Common myeloid progenitor, CD34-positive (primary cell): ENCODE measurements around the gene ECSCR.

Experiments used
- CTCF ChIA-PET: fragments of 350-600 bp; sonication (Branson Sonifier 250); formaldehyde crosslinking; loops from one replicate; lab custom pipeline; 2021; ENCODE audit warnings: antibody characterized with exemption; lab: Charles Lee
- POLR2A ChIA-PET: fragments of 350-600 bp; sonication (Branson Sonifier 250); formaldehyde crosslinking; loops from one replicate; lab custom pipeline; 2021; ENCODE audit warnings: antibody characterized with exemption; lab: Charles Lee
- DNase-seq, 3 donors: peaks; one replicate each; pipeline versions ENCODE4 v3.0.0 to v3.0.0-alpha.2; 2013
- H3K27ac ChIP-seq, 2 experiments: 1 replicate in 1 of 2; 2 replicates in 1 of 2; pipeline ENCODE4 v1.7.0; 2013; ENCODE audit warnings: inconsistent platforms in 2 of 2, low read length in 2 of 2, mild to moderate bottlenecking in 2 of 2, low read depth in 1 of 2, moderate library complexity in 1 of 2; ENCODE audit not compliant: severe bottlenecking in 2 of 2, insufficient read depth in 1 of 2, poor library complexity in 1 of 2
- H3K27me3 ChIP-seq, 5 experiments: replicated peaks in 2 of 5; 1 replicate in 3 of 5; 2 replicates in 2 of 5; pipeline versions ENCODE4 v1.6.1 to v1.7.0; 2013; ENCODE audit warnings: low read length in 4 of 5, mild to moderate bottlenecking in 2 of 5, moderate library complexity in 2 of 5, inconsistent platforms in 1 of 5; ENCODE audit not compliant: insufficient read depth in 5 of 5, control insufficient read depth in 4 of 5
- H3K36me3 ChIP-seq, 4 experiments: 1 replicate in 2 of 4; 2 replicates in 2 of 4; pipeline versions ENCODE4 v1.6.1 to v1.7.0; 2013; ENCODE audit warnings: low read length in 3 of 4, control low read depth in 1 of 4, mild to moderate bottlenecking in 1 of 4; ENCODE audit not compliant: control insufficient read depth in 4 of 4, insufficient read depth in 4 of 4
- H3K4me1 ChIP-seq, 4 experiments: 1 replicate in 3 of 4; 2 replicates in 1 of 4; pipeline versions ENCODE4 v1.6.1 to v1.7.1; 2013; ENCODE audit warnings: low read length in 3 of 4, mild to moderate bottlenecking in 3 of 4, control low read depth in 1 of 4, inconsistent platforms in 1 of 4, moderate library complexity in 1 of 4; ENCODE audit not compliant: control insufficient read depth in 4 of 4, insufficient read depth in 4 of 4; ENCODE audit errors: control extremely low read depth in 1 of 4
- H3K4me3 ChIP-seq, 7 experiments: 1 replicate in 4 of 7; 2 replicates in 3 of 7; pipeline versions ENCODE4 v1.5.1 to v1.7.0; 2013; ENCODE audit warnings: mild to moderate bottlenecking in 7 of 7, low read length in 6 of 7, moderate library complexity in 6 of 7, inconsistent platforms in 2 of 7, low read depth in 2 of 7, control low read depth in 1 of 7; ENCODE audit not compliant: insufficient read depth in 4 of 7, control insufficient read depth in 1 of 7; ENCODE audit errors: extremely low read depth in 1 of 7
- H3K9me3 ChIP-seq, 5 experiments: 1 replicate in 4 of 5; 2 replicates in 1 of 5; pipeline versions ENCODE4 v1.6.1 to v1.7.1; 2013; ENCODE audit warnings: low read length in 4 of 5, mild to moderate bottlenecking in 2 of 5, inconsistent platforms in 1 of 5, low read depth in 1 of 5, moderate library complexity in 1 of 5; ENCODE audit not compliant: control insufficient read depth in 4 of 5, insufficient read depth in 2 of 5; ENCODE audit errors: control extremely low read depth in 1 of 5
- WGBS: methylation state at CpG from one replicate; pipeline ENCODE4 v1.1.5; 2013; ENCODE audit not compliant: insufficient coverage; 5-methylcytosine and 5-hydroxymethylcytosine counted together

The ECSCR gene

GRCh38 chr5:139403787-139404483, 58.6 kb downstream of the ECSCR start, which contains the start of gene SPATA24:
Gene SPATA24 (minus strand): TSS chr5:139404089. CDS start chr5:139404060, 29 bp downstream.
- Histone ChIP-seq H3K9me3 (no peaks in the 10 kb centered on the region), H3K4me3 (peak within 1 kb of the TSS; percentile 39 to 82 (median 71)), H3K36me3 (peaks cover 0 to 3% (median 1%) of the 10 kb centered on the region in 4 experiments), H3K4me1 (peaks cover 15 to 27% (median 21%) of the 10 kb centered on the region in 4 experiments), H3K27ac (peak within 1 kb of the TSS; percentile 56 to 84), H3K27me3 (no peaks in the 10 kb centered on the region)
- DNase-seq, result peak; percentile 98 to 99 (median 99)
- WGBS, result 0% methylated on average over 40 of the region's 41 CpGs
- CTCF ChIA-PET, result interaction anchor here (0.9 to 4.4 kb wide), 12 partner anchors 11 to 160 kb away, joined by 3 to 60 read pairs (median 4); partner anchors contain the start of genes MZB1 and PROB1
- POLR2A ChIA-PET, result no interaction called here

GRCh38 chr5:139403418-139403786, 59.1 kb downstream of the ECSCR start:
- H3K4me1 ChIP-seq, result peaks cover 15 to 27% (median 21%) of the 10 kb centered on the region in 4 experiments
- H3K9me3 ChIP-seq, result no peaks in the 10 kb centered on the region
- H3K27ac ChIP-seq, result peak overlapping the region; percentile 56 to 84
- peak in 2 of 3 donors; percentile 35 to 37 for DNase-seq
- peak overlapping the region; percentile 39 to 82 (median 71) for H3K4me3 ChIP-seq
- H3K27me3 ChIP-seq, result no peaks in the 10 kb centered on the region
- 18% methylated on average over 7 of the region's 7 CpGs for WGBS
- peaks cover 0 to 3% (median 1%) of the 10 kb centered on the region in 4 experiments for H3K36me3 ChIP-seq
- POLR2A ChIA-PET, result interaction anchor here (0.7 kb wide), 1 partner anchor 132 kb away, joined by 3 read pairs; no protein-coding TSS in a partner anchor
- CTCF ChIA-PET, result interaction anchor here (0.7 to 4.4 kb wide), 14 partner anchors 11 to 160 kb away, joined by 3 to 60 read pairs (median 4); partner anchors contain the start of genes MZB1 and PROB1

DNA sequence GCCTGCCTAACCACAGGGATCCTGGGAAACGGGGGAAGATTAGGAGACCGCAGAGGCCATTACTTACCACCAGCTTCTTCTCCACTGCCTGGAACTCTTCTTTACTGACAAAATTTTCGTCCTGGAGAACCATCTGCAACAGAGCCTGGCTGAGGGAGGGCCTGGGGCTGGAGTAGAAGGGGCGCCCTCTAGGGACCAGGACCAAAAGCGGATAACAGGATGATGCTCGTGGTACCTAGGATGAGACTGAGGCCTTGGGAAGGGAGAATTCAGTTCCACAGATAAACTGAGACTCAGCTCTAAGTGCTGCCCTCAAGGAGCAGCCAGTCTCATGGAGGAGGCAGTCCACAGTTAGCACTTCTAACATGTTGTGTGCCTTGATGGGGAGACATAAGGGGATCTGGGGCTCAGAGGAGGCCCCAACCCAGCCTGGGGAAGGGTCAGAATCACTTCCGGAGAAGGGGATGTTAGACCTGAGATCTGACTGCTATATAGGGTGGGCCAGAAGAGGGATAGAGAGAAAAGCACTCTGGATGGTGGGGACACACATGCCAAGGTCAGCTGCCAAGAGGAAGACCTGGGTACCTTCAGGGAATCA, 59.9 kb downstream of the ECSCR start:
- DNase-seq, result peak in 2 of 3 donors; percentile 50 to 54
- H3K9me3 ChIP-seq, result no peaks in the 10 kb centered on the region
- ChIA-PET POLR2A (interaction anchor here (0.7 to 1.2 kb wide), 3 partner anchors 10 to 131 kb away, joined by 3 read pairs; partner anchors contain the start of gene PAIP2), CTCF (interaction anchor here (0.7 to 4.4 kb wide), 19 partner anchors 8 to 161 kb away, joined by 3 to 60 read pairs (median 4); partner anchors contain the start of genes MZB1 and PROB1)
- WGBS, result 47% methylated on average over 4 of the region's 7 CpGs
- H3K27ac ChIP-seq, result no peak overlapping the region
- peaks cover 11 to 24% (median 19%) of the 10 kb centered on the region in 4 experiments for H3K4me1 ChIP-seq
- H3K27me3 ChIP-seq, result no peaks in the 10 kb centered on the region
- H3K36me3 ChIP-seq, result peaks cover 0 to 3% (median 1%) of the 10 kb centered on the region in 4 experiments
- peak overlapping the region in 1 of 7 experiments; percentile 81 for H3K4me3 ChIP-seq

DNA sequence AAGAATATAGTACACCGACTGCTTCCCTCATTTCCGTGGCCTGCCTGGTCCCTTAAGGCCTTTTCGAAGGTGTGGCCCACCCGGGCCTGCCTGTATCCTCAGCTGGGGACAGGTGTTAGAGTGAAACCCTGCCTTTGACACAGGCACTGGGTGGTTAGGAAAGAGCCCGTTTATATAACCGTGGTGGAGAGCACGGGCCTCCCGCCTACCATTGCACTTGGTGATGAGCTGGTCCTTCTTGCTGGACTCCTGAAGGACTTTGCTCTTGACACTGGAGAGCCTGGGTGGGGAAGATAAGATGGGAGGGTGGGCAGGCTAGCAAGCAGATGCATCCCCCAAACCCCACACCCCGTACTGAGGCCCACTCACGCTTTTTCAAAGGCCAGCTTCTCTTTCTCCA, 61.0 kb downstream of the ECSCR start:
- no peaks in the 10 kb centered on the region for H3K9me3 ChIP-seq
- 89% methylated on average over 8 of the region's 10 CpGs for WGBS
- peaks cover 10 to 21% (median 17%) of the 10 kb centered on the region in 4 experiments for H3K4me1 ChIP-seq
- H3K27me3 ChIP-seq, result no peaks in the 10 kb centered on the region
- peaks cover 0 to 7% (median 4%) of the 10 kb centered on the region in 4 experiments for H3K36me3 ChIP-seq
- ChIA-PET POLR2A (no interaction called here), CTCF (interaction anchor here (1.0 to 4.4 kb wide), 11 partner anchors 9 to 113 kb away, joined by 3 to 60 read pairs (median 5); partner anchors contain the start of genes MZB1 and PROB1)
- no peak for DNase-seq
- no peak overlapping the region for H3K4me3 ChIP-seq
- no peak overlapping the region for H3K27ac ChIP-seq

- no peaks in the 10 kb centered on the region for H3K27me3 ChIP-seq
- H3K9me3 ChIP-seq, result no peaks in the 10 kb centered on the region
- H3K4me1 ChIP-seq, result peaks cover 8 to 26% (median 25%) of the 10 kb centered on the region in 4 experiments
- no peak overlapping the region for H3K4me3 ChIP-seq
- WGBS, result 93% methylated on average over 3 of the region's 6 CpGs
- H3K27ac ChIP-seq, result no peak overlapping the region
- H3K36me3 ChIP-seq, result peaks cover 3 to 18% (median 6%) of the 10 kb centered on the region in 4 experiments
- DNase-seq, result no peak
- ChIA-PET POLR2A (no interaction called here), CTCF (interaction anchor here (0.6 to 1.8 kb wide), 3 partner anchors 14 to 114 kb away, joined by 3 to 5 read pairs (median 3); no protein-coding TSS in a partner anchor)
Measured at GRCh38 chr5:139399501-139400121, 62.9 kb downstream of the ECSCR start.
